Activated CD4-positive, CD25-positive, alpha-beta regulatory T cell treated with anti-CD3 and anti-CD28 coated beads, Interleukin-2, amount 50 U/mL, for 72 hours (primary cell): ENCODE measurements around the gene CDH13.

Experiments used
- DNase-seq: peaks from one replicate; pipeline ENCODE4 v3.0.0; 2021

Gene CDH13

DNA sequence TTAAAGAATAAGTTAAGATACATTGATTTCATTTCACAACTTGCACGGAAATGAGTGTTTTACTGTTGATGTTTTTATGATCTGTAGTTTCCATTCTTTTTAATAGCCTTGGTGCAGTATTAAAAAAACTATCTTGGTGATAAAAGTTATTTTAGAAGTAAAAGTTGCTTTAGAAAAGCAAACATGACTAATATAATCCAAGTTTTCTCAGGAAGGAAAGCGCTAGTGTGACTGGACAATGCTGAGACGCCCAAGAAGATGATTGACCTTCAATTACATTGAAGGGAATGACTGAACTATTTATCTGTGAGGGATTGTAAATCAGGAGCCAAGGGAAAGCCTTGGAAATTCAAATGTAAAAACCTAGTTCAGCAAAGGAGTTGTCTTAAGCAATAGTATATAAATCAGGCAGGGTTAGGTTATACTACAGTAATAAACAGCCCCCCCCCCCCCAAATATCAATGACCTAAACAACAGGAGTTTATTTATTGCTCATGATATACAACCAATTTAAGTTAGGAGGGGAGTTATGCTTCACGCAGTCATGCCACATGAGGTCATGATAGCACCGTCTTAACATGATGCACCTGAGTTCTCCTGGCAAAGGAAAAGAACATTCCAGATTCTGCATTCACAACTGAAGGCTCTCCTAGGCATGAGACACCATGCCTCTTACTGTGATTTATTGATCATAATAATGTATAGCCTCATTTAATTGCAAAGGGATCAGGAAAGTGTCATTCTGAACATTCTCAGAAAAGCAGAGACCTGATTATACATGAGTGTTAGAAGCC, 443.8 kb downstream of the CDH13 start:
- no peak for DNase-seq

DNA sequence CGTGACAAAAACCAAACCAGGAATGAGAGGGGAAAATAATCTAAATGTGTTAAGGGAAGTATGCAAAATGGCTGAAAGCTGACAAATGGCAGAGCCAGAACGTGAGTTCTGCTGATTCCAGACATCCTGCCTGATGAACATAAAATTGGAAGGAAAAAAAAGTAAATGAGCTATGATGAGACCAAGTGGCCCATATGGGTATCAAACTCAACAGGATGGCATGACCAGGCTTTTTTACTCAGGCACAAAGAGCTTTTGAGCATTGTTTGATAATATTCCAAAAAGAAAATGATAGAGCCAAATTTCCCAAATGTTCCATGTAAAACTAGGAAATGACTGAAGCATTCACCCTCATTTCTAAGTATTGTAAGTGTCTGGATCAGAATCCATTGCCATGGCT, 449.2 kb downstream of the CDH13 start:
- DNase-seq, result no peak

GRCh38 chr16:83083361-83083760, 456.6 kb downstream of the CDH13 start:
- no peak for DNase-seq

DNA sequence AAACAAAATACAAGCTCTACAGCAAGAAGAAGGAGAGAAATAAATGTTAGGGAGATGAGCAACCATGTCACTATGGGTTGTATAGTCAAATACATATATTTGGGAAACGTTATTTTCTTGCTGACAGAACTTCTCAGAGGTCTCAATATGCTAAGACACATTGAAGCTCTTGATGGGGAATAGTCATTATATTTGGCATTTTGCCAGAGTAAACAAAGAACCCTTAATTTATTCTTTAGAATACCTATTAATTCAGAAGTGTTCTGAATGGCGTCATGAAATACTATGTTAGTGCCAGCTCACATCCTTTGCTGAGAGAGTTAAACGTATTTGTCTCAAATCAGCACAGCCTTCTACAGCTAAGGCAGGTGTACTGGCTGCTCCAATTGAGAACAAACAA, 458.9 kb downstream of the CDH13 start:
- DNase-seq, result no peak

- no peak for DNase-seq
Measured at GRCh38 chr16:83095941-83096692, 469.3 kb downstream of the CDH13 start.

DNA sequence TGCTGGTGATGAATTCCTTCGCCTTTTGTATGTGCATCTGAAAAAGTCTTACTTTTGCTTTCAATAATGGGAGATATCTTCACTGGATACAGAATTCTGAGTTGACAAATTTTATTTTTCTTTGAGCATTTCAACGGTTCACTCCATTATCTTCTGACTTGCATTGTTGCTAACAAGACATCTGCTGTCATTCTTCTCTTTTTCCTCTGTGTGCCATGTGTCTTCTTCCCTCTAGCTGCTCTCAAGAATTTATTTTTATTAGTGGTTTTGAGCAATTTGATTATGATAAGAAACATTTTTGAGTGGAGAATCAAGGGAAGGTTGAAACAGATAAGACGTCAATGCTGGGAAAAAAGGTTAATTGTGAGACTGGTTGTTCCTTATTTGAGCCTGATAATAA, 471.8 kb downstream of the CDH13 start:
- no peak for DNase-seq

DNA sequence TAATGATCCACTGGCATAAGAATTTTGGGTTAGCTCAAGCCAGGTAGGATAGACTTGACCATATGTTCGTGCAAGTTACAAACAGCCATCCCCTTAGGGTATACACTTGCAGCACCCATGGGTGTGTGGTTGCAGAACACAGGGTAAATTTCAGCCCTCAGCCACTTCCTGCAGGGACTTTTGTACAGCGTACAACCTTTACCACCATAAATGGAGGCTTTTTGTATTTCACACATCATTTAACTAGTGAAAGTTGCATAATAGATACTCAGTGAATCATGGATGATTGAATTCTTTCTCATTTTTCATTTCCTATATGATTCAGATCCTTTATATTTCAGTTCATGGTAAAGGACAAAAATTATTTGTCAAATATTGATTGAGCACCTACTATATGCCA, 473.9 kb downstream of the CDH13 start:
- no peak for DNase-seq

DNA sequence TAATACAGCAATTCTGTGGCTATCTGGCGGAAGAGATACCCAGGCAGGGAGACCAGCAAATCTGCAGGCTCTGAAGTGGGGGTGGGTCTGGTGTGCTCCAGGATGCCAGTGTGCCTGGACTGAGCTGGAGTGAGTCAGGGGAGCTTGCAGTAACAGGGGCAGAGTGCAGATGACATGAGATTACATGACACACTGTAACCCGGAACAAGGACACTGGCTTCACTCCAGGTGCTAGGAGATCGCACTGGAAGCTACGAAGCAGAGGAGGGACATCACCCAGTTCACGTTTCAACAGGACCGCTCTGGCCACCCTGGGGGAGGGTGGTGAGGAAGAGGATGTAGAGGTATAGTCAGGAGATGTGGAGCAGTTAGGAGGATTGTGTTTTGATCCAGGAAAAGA, 475.6 kb downstream of the CDH13 start:
- DNase-seq, result no peak

DNA sequence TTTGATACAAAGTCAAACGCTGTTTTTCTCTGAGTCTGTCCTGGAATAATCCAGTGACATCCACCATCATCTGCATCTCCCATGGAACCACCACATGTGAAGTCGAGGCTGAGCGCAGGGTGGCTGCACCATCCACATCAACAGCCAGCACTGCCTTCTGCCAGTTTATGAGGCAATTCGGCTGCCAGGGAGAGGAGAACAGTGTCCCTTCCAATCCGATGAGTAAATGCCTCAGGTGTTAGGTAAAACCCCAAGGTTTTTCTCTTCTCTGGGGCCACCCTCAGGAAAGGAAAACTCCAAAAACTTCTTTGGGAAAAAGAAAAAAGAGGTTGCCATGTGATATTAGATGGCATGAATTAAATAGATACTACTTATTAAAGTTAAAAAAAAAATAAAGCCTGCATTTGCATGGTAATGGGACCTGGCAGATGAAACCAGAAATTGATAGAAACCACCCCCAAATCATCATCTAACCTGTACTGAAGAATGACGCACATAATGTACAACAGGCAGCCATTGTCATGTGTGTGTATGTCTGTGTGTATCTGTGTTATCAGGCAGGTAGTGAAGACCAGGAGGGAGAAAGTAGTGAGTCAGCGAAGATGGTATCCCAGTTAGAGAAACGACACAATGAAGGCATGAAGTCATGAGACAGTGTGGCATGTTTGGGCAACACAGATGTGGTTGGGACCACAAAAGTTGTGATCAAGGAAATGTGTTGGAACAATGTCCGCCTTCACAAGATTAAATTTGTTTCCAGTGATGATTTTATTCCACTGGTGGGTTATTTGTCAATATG, 478.7 kb downstream of the CDH13 start:
- DNase-seq, result no peak

DNA sequence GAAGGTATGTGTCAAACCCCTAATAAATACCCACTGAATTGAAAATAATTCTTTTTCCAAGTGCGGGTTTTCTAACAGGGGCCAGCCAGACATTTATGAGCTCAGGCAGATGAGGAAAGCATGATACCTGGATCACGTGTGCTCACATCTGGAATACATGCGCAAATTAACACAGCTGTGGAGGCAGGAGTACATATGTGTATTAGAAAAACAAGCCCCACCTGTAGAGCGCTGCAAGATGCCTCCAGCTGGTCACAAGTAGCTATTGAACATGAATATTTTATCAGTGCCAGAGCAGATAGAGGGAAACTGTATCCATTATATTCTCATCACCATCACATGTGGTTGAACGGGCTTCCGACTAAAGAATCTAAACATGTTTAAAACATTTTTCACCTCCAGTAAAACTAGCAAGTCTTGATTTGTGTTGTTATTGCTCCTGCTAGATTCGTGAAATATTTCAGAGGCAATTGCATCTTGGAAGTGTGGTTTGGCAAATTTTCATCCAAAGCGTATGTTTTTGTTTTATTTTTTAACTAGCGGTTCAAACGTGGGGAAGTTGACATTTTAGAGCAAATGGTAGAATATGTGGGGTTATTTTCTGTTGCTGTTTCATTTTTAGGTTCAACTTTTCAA, 482.8 kb downstream of the CDH13 start:
- DNase-seq, result no peak

- DNase-seq, result no peak
Measured at GRCh38 chr16:83110269-83110668, 483.5 kb downstream of the CDH13 start.

- DNase-seq, result no peak
Measured at GRCh38 chr16:83113317-83113716, 486.5 kb downstream of the CDH13 start.

DNA sequence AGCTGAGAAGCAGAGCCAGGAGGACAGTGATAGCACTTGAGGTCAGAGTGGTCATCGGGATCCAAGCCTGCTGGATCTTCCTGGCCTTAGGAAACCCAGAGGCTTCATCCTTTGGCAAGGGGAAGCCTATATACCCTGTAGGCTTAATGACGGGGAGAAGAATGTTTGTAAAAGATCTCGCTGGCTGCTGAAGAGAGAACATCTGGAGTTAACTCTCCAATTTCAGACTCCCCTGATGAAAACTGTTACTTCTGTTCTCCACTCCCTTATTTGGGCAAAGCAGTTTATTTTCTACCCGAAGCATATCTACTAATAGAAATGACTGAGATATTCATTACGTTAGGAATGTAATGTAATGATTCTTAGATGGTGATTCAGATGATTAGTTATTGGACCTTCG, 487.0 kb downstream of the CDH13 start:
- DNase-seq, result no peak

- no peak for DNase-seq
Measured at GRCh38 chr16:83115491-83116232, 488.9 kb downstream of the CDH13 start.

DNA sequence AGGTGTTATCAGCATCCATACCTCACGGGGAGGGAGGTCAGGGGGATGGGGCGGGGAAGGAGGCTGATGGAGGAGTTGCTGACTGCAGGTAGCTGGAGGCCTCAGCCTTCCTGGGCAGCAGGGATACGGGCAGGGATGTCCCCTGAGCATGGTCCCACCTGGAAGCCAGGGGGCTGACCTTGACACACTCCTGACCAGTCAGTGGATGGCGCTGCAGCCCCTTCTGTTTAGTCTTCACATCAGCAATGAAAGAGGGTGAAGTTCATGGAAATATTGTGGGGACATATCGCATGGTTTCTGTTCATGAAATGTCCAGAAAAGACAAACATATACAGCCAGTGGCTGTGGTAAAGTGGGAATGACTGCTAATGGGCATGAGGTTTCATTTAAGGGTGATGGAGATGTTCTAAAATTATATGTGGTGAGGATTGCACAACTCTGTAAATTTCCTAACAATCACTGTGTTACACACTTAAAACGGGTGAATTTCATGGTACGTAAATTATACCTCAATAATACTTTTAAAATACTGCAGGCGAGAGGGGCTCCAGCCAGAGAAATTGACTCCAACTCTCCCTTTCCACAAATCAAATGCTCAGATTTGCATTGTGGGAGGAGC, 489.6 kb downstream of the CDH13 start:
- no peak for DNase-seq

GRCh38 chr16:83117810-83118209, 491.0 kb downstream of the CDH13 start:
- DNase-seq, result no peak

- DNase-seq, result no peak
Measured at GRCh38 chr16:83118365-83118764, 491.6 kb downstream of the CDH13 start.

DNA sequence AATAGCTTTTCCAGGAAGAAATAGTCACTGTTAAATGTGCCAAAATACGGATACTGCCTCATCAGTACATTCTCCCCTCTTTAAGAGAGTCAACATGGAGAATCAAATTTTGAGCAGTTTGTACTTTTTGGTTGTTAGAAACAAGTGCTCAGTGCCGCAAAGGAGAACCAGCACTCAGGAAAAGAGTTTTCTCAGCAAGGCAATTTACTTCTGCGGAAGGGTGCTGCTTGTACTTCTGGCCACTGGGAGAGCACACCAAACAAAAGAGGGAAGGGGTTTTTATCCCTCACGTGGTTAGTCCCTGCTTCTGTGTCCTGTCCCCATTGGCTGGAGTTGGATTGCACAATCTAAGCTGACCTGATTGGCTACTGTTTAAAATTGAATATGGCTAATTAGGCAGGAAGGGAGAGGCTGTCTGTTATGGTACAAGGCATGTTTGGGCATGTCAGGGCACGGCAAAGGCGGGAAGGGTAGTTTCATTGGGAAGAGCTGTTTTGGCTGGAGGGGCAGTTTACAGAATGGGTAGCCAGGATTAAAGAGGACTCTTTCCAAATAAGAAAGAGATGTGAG, 499.3 kb downstream of the CDH13 start:
- no peak for DNase-seq

GRCh38 chr16:83128041-83128440, 501.3 kb downstream of the CDH13 start:
- DNase-seq, result no peak

- DNase-seq, result no peak
Measured at GRCh38 chr16:83130039-83130438, 503.3 kb downstream of the CDH13 start.

DNA sequence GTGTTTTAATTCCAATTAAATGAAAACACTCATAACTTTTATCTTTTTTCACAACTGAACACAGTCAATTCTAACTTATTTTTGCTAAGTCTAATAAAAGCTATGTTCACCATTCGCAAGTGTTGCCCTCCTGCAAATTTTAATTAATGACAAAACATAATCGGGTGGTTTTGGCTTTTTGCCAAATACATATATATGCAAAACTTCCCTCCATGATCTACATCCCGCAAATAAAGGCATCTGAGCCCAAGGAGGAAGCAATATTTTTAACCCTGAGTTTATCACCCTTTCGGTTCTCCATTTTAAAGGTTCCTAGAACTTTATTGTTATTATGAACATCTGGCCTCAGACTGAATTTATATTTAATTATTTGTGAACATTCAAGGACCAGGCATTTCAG, 507.9 kb downstream of the CDH13 start:
- DNase-seq, result no peak

GRCh38 chr16:83136419-83136818, 509.6 kb downstream of the CDH13 start:
- DNase-seq, result no peak
